NCI-H2227 (cell line): ENCODE results near the gene UNC45B.
"Not testable (repeated sequence)": the region's sequence is repeated elsewhere in the genome, so short reads cannot be mapped to it uniquely, and the experiment has no call there.

Source experiments
- DNase-seq: peaks from one replicate; lab custom pipeline; 2025; ENCODE audit not compliant: unreplicated experiment; lab: John Stamatoyannopoulos, UW

The UNC45B gene

DNA sequence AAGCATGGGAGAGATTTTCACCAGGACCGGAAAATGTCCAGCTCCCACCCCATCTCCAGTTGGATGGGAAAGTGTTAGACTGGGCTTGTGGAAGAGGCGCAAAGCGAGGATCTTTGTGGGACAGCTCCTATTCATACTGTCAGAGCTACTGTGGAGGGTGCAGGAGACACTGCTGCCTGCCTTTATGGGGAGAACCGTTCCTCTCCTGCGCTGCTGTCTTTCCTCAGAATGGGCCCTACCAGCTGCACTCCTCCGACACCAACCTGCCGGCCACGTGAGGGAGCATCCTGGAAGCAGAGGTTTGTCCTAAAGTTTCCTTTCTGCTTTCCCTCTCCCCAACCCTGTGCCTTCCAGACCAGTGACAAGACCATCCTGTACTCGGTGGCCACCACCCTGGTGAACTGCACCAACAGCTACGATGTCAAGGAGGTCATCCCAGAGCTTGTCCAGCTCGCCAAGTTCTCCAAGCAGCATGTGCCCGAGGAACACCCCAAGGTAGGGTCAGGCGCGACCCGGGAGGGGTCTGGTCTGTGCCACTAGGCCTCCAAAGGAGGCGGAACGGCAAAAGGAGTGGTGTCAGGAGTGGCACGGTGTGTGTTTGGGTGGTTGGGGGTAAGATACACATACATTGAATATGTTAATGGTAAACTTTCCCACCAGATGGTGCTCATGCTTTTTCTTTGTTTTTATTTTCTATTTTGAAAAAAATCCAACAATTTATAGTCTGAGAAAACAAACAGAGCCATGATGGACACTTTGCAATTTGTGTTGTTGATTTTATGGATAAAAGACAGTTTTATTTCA is 23.6 kb downstream of the UNC45B start:
- DNase-seq, result no peak

DNA sequence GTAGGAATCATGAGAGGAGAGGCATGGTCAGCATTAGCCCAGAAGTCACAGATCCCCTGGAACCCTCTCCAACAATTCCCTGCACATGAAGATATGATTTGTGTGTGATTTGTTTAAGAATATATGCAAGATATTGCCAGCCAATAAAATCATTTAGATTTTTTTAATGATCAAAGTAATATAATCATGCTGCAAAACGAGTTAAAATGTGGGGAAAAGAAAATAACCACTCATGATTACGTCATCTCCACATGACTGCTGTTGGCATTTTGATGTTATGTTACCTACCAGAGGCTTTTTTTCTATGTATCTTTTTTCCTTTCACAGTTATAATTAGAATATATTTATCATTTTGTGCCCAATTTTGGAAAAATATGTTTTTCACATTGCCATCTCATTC is 24.2 kb downstream of the UNC45B start:
- no peak for DNase-seq

DNA sequence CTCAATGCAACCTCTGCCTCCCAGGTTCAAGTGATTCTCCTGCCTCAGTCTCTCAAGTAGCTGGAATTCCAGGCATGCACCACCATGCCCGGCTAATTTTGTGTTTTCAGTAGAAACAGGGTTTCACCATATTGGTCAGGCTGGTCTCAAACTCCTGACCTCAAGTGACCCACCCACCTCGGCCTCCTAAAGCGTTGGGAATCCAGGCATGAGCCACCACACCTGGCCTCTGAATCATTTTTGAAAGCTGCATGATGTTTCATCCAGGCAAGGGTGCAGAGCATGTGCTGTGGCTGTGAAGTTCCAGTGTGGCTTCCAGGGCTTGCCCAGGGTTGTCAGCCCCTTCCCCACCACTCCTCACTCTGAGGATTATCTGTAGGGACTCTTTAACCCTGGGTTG is 24.7 kb downstream of the UNC45B start:
- not testable (repeated sequence) for DNase-seq

DNA sequence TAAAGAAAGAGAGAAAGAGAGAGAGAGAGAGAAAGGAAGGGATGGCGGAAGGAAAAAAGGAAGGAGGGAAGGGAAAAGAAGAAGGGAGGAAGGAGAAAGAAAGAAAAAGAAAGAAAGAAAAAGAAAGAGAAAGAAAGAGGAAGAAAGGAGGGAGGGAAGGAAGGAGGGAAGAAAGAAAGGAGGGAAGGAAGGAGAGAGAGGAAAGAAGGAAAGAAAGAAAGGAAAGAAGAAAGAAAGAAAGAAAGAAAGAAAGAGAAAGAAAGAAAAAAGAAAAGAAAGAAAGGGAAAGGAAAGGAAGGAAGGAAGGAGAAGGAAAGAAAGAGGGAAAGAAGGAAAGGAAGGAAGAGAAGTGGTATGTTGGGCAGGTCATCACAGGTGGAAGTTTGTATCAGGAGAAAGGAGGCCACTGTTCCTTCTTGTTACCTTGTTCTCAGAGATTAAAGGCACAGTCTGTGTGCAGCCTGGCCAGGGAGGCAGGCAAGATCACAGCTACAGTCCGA is 27.3 kb downstream of the UNC45B start:
- DNase-seq, result no peak

DNA sequence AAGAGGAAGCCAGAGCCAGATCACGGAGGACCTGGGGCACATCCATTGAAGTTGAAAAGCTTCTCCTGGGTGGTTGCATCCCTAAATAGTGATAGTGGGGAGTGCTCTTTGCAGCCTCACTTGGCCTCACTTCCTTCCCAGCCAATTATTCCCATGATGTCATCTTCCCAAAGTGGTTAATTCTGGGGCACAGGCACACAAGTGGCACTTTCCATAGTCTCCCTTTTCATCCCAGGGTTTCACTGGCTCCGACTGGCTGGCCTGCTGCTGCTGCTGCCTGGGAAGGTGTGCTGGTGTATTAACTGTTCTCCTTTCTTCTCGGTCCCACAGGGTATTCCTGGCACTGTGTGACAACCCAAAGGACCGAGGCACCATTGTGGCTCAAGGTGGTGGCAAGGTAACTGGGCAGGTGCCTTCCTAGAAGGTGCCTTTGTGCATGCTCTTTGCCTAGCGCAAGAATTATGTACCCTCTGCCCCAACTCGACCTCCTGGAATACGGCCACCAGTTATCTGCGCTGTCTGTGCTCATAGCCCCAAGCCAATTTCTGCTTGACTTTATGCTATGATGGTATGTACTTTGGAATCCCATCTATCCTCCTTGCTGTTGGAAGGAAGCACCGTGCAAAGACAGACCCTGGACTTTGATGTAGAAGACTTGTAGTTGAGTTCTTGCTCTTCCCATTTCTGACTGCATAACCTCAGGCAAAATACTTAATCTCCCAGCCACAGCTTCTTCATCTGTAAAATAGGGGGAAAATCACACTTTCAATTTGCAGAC is 28.2 kb downstream of the UNC45B start:
- DNase-seq, result no peak

DNA sequence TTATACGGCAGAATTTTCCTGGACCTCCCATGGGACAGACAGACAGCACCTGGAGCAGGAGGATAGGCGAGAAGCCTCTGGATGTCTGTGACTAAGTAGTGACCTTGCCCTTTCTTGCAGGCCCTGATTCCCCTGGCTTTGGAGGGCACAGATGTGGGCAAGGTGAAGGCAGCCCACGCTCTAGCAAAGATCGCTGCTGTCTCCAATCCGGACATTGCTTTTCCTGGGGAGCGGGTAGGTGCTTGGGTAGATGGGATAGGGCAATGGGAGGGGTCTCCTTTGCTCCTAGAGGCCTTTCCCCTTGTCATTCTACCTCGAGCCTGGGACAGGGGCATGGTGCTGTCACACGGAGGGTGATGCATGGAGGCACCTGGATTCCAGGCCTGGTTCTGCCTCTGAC is 29.3 kb downstream of the UNC45B start:
- DNase-seq, result no peak

DNA sequence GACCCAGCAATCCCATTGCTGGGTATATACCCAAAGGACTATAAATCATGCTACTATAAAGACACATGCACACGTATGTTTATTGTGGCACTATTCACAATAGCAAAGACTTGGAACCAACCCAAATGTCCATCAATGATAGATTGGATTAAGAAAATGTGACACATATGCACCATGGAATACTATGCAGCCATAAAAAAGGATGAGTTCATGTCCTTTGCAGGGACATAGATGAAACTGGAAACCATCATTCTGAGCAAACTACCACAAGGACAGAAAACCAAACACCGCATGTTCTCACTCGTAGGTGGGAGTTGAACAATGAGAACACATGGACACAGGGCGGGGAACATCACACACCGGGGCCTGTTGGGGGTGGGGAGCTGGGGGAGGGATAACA is 31.8 kb downstream of the UNC45B start:
- DNase-seq, result not testable (repeated sequence)

DNA sequence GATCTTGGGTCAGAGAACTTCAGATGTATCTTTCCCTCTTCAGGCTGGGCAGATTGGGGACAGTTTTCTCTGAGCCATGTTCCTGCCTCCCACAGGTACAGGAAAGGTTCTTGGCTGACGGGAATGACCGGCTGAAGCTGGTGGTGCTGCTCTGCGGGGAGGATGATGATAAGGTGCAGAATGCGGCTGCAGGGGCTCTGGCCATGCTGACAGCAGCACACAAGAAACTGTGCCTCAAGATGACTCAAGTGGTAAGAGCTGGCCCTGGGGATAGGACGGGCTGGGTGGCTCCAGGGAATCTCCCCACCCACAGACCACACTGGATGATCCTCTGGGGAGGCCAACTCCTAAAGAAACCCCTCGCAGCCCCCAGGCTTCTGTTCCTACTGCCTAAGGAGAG is 35.7 kb downstream of the UNC45B start:
- no peak for DNase-seq

DNA sequence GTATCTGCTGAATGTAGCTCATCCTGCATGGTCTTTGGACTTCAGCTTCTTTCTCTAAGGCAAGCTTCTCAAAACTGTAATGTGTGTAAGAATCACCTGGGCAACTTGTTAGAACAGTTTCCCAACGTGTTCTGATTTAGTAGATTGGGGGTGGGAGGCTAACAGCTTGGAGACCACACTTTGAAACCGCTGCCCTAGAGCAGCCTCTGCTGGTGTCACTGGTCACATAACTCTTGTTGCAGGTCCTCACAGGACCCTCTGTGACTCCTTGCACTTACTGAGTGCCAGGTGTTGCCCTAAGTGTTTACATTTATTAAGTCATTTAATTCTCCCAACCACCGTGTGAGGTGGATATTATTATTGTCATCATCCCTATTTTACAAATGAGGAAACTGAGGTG is 36.7 kb downstream of the UNC45B start:
- DNase-seq, result no peak

DNA sequence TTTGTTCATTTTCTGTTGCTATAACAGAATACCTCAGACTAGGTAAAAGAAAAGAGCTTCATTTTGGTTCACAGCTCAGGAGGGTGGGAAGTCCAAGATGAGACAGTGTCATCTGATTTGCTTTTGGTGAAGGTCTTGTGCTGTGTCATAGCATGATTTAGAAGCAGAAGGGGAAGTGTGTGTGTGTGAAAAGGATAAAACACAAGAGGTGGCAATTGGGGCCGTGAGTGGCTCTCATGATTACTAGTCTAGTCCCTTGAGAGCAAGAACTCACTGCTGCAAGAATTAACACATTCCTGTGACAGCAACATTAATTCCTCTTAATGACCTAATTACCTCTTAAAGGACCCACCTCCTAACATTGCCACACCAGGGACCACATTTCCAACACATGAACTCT is 38.2 kb downstream of the UNC45B start:
- no peak for DNase-seq

DNA sequence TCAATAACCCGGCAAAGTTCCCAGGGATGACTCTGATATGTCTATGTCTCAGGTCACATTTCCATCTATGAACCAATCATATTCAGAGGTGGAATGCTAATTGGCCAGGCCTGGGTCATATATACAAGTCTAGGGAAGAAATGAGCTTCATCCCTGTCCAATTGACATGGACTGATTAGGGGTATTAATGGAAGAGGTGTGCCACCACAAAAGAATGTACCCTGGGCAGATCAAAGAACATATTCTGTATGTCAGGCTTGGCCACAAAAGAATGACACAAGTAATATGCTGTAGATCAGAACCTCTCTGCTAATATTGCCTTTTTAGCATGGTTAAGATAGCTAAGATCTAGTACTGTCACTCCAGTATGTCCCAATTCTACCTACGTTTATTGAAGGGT is 39.9 kb downstream of the UNC45B start:
- DNase-seq, result no peak

DNA sequence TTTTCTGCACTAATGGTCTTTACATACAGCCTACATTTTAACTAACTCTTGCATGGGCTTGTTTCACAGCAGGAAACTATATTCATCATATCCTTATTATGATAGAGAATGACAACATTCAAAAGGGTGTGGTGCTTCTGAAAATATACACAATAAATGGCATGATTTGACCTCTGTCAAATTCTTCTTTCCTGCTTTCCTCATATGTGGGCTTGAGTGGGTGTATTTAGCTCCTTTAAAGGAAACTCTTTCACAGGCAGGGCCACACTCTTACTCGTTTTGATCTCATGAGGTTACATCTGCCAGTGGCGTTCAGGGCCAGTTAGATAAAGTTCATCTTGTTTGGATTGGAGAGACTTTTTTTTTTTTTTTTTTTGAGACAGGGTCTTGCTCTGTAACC is 40.5 kb downstream of the UNC45B start:
- DNase-seq, result no peak

DNA sequence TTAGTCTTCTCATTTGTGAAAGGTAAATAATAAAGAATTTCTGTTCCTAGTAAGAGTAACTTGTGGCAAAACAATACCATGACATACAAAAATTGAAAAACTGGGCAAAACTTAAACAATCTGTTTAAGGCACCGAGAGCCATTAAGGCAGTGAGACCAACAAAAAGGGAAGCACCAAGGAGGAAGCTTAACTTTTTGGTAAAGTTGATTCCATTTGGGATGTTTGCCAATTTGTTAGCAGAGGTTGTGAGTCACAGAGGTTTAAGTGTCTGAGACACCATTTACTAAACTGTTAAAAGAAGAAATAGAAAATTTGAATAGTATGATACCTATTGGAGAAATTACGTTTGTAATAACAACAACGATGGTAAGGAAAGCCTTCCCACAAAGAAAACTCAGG is 41.7 kb downstream of the UNC45B start:
- no peak for DNase-seq

DNA sequence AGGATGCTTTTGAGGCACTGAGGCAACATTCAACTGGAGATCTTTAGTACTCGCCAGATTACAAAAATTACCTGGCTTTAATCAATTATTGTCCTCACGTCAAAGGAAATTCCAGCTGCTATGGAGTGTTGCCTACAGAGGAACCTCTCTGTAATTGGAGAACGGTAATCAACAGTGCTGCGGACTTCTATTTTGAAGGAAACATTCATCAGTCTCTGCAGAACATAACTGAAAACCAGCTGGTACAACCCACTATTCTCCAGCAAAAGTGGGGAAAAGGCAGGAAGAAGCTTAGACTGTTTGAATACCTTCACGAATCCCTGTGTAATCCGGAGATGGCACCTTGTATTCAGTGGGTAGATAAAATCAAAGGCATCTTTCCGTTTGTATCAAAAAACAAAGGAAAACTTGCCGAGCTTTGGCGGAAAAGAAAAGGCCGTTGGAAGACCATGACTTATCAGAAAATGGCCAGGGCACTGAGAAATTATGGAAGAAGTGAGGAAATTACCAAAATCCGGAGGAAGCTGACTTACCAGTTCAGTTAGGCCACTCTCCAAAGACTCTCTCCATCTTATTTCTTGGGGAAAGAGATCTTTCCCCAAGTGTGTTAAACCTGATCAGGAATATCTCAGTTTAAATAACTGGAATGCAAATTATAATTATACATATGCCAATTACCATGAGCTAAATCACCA is 43.5 kb downstream of the UNC45B start:
- DNase-seq, result no peak

DNA sequence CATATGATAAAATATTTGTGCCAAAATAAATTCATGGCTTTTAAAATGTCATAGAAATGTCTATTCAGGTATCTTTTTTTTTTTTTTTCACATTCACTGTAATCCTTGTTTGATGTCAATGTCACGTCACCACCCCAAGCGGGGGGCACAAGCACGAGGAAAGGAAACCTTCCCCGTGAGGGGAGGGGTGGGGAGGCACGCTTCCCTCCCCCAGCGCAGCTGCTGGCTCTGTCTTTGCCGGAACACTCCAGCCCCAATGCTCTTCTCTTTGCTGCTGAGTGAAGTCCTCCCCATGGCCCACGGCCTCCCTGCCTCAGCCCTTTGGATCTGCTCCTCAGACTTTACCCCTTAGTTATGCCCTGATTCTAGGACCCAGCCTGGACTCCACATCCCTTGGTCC is 45.1 kb downstream of the UNC45B start:
- DNase-seq, result no peak

DNA sequence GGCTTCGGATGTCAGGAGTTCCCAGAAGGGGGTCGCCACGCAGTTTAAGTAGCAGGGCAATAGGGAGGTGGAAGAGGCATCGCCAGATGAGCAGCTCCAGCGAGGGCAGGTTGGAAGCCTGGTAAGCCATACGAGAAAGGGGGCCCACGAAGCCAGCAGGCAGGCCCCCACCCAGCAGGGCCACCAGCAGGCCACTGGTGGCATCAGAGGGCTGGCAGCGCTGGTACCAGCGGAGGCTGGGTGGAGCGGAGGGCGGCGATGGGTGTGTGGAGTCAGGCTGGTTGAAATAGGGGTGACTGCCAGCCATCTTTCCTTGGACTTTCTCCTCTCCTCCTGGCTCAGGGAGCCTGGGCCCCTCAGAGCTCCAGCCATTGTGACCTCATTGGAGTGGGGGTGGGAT is 46.4 kb downstream of the UNC45B start, which contains the start of gene SLC35G3:
Gene SLC35G3 (minus strand): TSS at position 393 of the 400 bp plus-strand sequence. CDS start 86 bp downstream, at position 307.
- DNase-seq, result not testable (repeated sequence)

DNA sequence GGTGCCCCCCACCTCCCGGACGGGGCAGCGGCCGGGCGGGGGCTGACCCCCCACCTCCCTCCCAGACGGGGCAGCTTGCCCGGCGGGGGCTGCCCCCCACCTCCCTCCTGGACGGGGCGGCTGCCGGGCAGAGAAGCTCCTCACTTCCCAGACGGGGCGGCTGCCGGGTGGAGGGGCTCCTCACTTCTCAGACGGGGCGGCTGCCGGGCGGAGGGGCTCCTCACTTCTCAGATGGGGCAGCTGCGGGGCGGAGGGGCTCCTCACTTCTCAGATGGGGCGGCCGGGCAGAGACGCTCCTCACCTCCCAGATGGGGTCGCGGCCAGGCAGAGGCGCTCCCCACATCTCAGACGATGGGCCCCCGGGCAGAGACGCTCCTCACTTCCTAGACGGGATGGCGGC is 47.4 kb downstream of the UNC45B start:
- DNase-seq, result not testable (repeated sequence)

DNA sequence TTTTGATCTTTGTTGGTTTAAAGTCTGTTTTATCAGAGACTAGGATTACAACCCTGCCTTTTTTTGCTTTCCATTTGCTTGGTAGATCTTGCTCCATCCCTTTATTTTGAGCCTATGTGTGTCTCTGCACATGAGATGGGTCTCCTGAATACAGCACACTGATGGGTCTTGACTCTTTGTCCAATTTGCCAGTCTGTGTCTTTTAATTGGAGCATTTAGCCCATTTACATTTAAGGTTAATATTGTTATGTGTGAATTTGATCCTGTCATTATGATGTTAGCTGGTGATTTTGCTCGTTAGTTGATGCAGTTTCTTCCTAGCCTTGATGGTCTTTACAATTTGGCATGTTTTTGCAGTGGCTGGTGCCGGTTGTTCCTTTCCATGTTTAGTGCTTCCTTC is 55.0 kb downstream of the UNC45B start:
- DNase-seq, result not testable (repeated sequence)

DNA sequence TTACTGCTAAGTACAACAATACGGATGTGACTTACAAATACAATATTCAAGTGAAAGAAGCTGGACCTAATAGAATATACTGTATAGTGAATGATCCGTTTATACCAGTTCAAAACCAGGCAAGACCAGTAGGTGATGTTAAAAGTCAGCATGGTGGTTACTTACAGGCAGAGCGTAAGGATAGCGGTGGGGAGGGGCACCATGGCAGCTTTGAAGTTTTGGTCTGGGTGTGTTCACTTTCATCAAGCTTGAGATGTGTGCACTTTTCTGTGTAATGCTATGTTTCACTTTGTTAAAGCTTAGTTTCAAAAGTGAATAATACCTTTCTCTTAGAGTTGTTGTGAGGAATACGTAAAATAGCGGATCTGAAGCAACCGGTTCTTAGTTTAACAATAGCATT is 63.1 kb downstream of the UNC45B start:
- no peak for DNase-seq

DNA sequence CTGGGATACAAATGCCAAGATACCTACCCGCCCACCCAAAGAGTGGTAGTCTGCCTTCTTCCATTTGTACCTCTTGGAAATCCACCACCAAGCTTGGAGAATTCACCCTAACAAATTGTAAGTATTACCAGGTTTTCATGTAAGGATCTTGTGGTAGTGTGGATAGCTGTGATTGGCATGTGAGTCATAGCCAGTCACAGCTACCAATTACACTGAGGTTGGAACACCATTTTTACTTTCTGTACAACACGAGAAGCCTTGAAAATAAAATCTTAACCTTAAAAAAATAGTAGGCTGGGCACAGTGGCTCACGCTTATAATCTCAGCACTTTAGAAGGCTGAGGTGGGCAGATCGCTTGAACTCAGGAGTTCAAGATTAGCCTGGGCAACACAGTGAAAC is 65.1 kb downstream of the UNC45B start:
- DNase-seq, result no peak

DNA sequence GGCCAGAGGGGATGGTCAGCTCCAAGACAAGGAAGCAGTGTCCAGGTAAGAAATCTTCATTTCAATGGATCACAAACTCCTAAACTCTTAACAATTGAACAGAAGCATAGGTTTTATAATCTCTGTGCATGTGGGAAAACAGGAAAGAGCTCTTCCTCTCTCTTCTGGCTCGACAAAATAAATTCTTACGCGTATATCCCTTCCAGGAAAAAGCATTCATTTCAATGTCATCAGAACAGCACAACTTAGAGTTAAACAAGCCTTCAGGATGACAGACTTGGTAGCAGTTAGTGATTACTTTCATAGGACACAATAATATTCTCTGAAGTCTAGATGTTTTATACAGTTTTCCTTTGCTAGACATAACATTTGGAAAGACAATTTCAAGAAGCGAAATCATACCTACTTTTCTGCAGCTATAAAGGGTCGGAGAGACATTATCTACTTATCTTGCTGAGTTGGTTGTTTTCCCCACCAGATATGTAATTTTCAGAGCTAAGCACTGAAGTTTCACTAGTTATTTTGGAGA is 65.9 kb downstream of the UNC45B start:
- DNase-seq, result no peak
